Adipose tissue (tissue), 3 donors: ENCODE measurements around the gene GABRG3. TPM values are rescaled to one million over a fixed set of nuclear protein-coding genes. Genes with fewer than 3 reads are reported as not detected.

Source experiments
- H3K27ac ChIP-seq: one replicate; pipeline ENCODE4 v1.5.1; 2013; ENCODE audit warnings: low read depth, low read length
- WGBS, 3 donors: extraction: QIAGEN DNeasy Blood & Tissue Kit; methylation state at CpG; one replicate each; pipeline ENCODE4 v1.1.7; 2013; 5-methylcytosine and 5-hydroxymethylcytosine counted together
- polyA plus RNA-seq, 3 donors: library from polyadenylated mRNA; stranded (reverse); fragments of 200-250 nt; gene quantifications; one replicate each; pipeline ENCODE4 v1.2.3, GENCODE V29; 2013
- donor health status: healthy with polysubstance abuse.
- donor health status: Bipolar disorder and iron deficiency.
- donor health status: healthy.

The GABRG3 gene
- polyA plus RNA-seq, 3 donors = not detected

DNA sequence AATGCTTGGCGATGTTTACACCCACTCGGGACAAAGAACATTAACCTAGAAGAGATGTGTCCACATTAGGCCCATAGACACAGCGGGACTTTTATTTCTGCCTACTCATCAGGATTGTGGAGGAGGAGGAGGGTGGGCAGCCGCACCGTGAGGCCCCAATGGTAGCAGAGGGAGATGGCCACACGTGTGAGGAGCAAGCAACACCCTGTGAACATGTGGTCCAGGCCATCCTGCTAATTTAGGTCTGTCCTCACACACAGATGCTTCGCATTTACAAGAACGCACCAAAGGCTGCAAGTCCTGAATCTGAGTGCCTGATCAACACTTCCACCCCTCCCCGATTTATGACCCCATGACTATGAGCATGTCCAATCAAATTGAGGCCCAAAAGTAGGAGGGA is 560.0 kb downstream of the GABRG3 start:
- no peak overlapping the region for H3K27ac ChIP-seq
- 82 to 83% (median 83%) methylated on average over 9 of the region's 9 CpGs for WGBS, 3 donors

DNA sequence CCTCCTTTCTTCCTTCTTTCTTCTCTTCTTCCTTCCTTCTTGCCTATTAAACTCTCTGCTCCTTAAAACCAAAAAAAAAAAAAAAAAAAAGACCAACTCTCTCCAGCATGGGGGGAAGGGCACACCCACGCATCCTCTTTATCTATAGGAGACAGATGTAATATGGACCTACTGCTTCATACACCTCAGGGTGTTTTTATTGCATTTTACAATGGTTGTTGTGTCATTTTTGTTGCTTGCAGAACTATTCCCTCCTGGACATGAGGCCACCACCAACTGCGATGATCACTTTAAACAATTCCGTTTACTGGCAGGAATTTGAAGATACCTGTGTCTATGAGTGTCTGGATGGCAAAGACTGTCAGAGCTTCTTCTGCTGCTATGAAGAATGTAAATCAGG is 561.4 kb downstream of the GABRG3 start:
- H3K27ac ChIP-seq = no peak overlapping the region
- WGBS, 3 donors = 88 to 91% (median 89%) methylated on average over 3 of the region's 3 CpGs

GRCh38 chr15:27535445-27536129 is 564.6 kb downstream of the GABRG3 start:
- 72 to 84% (median 73%) methylated on average over 6 of the region's 6 CpGs for WGBS, 3 donors
- H3K27ac ChIP-seq = no peak overlapping the region

- H3K27ac ChIP-seq = no peak overlapping the region
- WGBS, 3 donors = 66 to 81% (median 77%) methylated on average over 3 of the region's 3 CpGs
These were observed 567.3 kb downstream of the GABRG3 start for GRCh38 chr15:27538325-27538724.

GRCh38 chr15:27541581-27541980 is 570.6 kb downstream of the GABRG3 start:
- 94 to 96% (median 96%) methylated on average over 38 to 40 of the region's 40 CpGs for WGBS, 3 donors
- no peak overlapping the region for H3K27ac ChIP-seq

GRCh38 chr15:27545494-27546255 is 574.7 kb downstream of the GABRG3 start:
- 55 to 72% (median 68%) methylated on average over 8 of the region's 8 CpGs for WGBS, 3 donors
- H3K27ac ChIP-seq = no peak overlapping the region

- 56 to 73% (median 64%) methylated on average over 4 of the region's 4 CpGs for WGBS, 3 donors
- no peak overlapping the region for H3K27ac ChIP-seq
These were observed 578.8 kb downstream of the GABRG3 start for GRCh38 chr15:27549746-27550145.

GRCh38 chr15:27550635-27551034 is 579.7 kb downstream of the GABRG3 start:
- H3K27ac ChIP-seq = no peak overlapping the region
- WGBS, 3 donors = 60 to 70% (median 63%) methylated on average over 6 of the region's 6 CpGs

DNA sequence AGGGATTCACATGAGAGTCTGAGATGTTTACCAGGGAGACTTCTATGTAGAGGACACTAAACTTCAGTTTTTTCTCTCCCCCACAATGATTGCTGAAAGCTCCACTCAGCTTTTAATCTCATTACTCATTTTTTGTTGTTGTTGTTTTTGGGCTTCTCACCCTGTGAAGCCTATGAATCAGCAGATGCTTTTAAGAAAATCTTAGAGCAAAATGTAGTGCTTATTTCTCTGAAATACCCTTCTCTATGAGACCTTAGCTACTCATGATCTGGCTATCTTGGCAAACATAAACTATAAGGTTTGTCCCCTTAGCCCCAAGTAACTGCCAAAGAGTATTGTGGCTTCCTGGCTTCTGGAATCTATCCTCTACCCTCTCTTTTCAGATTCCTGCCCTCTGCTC is 590.8 kb downstream of the GABRG3 start:
- H3K27ac ChIP-seq = no peak overlapping the region

GRCh38 chr15:27563765-27564370 is 592.9 kb downstream of the GABRG3 start:
- 66 to 73% (median 72%) methylated on average over 3 of the region's 3 CpGs for WGBS, 3 donors
- H3K27ac ChIP-seq = no peak overlapping the region

GRCh38 chr15:27564656-27565055 is 593.7 kb downstream of the GABRG3 start:
- H3K27ac ChIP-seq = no peak overlapping the region
- WGBS, 3 donors = 71 to 88% (median 85%) methylated on average over 2 of the region's 2 CpGs

GRCh38 chr15:27570746-27571145 is 599.8 kb downstream of the GABRG3 start:
- H3K27ac ChIP-seq = no peak overlapping the region
- WGBS, 3 donors = 11 to 53% (median 46%) methylated on average over 4 of the region's 4 CpGs

DNA sequence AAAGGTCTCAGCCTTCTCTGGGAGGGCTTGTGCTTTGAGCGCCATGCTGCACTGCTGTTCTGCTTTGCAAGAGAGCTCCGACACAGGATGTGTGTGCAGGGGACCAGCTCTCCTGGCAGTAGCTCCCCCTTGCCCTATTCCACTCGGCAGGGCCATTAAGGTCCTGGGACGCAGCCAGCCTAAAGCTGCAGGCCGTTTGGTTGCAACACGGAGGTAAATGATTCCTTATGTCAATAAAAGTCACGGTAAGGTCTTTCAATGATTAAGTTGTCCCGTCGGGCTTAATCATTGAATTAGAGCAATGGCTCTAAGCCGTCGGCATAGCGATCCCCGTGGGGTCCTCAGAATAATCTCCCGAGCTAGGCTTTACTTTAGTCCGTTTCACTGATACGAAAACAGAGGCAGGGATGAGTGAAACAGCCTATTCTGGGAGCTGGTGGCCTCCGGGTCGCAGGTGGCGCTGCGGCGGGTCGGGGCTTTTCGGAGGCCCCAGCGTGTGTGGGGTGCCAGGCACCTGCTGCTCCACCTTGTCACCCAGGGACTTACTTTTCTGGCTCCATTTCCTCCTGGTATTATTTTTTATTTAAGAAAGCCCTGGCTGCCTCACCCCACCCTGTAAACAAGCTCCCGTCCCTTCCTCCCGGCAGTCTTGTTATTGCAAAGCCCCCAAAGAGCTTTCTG is 603.0 kb downstream of the GABRG3 start:
- WGBS, 3 donors = 57 to 83% (median 82%) methylated on average over 26 of the region's 26 CpGs
- no peak overlapping the region for H3K27ac ChIP-seq

- no peak overlapping the region for H3K27ac ChIP-seq
- 86 to 91% (median 90%) methylated on average over 20 of the region's 20 CpGs for WGBS, 3 donors
These were observed 603.6 kb downstream of the GABRG3 start for GRCh38 chr15:27574541-27575054.

DNA sequence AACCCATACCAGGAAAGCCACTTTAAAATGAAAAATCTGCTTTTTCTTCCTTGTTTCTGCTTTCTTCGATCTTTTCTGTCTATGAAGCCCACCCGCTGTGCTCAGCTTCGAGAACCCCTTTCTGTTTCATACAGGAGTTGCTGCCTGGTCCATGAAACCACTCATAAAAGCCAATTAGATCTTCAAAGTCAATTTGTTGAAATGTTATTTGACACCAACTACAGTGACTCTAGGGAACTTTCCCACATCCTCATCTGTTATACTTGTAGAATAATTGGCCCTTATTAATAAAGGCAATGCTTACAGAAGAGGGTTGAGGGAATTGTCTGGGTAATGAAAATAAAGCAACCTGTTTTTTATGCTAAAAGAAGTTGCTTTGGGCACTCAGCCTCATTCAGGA is 604.5 kb downstream of the GABRG3 start:
- H3K27ac ChIP-seq = no peak overlapping the region
- WGBS, 3 donors = 78 to 88% (median 87%) methylated on average over 3 of the region's 3 CpGs

DNA sequence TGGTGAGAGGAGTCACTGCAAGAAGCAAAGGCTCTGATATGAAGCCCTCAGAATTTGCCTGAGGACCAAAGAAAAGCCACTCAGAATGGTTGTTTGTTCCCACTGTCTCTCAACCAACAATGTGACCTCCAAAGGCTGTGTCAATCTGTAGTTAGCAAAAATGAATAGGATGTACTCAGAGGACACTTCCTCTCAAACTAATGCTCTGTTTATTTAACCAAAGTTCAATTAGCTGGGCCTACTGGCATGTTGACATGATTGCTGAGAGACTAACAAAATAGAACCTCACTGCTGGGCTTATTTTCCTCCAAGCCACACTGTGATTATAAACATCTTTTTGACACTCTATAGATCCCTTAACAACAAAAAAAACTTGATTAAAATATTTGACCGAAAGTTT is 605.6 kb downstream of the GABRG3 start:
- no peak overlapping the region for H3K27ac ChIP-seq
- 84 to 88% (median 84%) methylated on average over 1 of the region's 1 CpG for WGBS, 3 donors

GRCh38 chr15:27579738-27580137 is 608.8 kb downstream of the GABRG3 start:
- 93 to 97% (median 93%) methylated on average over 5 of the region's 5 CpGs for WGBS, 3 donors
- no peak overlapping the region for H3K27ac ChIP-seq

DNA sequence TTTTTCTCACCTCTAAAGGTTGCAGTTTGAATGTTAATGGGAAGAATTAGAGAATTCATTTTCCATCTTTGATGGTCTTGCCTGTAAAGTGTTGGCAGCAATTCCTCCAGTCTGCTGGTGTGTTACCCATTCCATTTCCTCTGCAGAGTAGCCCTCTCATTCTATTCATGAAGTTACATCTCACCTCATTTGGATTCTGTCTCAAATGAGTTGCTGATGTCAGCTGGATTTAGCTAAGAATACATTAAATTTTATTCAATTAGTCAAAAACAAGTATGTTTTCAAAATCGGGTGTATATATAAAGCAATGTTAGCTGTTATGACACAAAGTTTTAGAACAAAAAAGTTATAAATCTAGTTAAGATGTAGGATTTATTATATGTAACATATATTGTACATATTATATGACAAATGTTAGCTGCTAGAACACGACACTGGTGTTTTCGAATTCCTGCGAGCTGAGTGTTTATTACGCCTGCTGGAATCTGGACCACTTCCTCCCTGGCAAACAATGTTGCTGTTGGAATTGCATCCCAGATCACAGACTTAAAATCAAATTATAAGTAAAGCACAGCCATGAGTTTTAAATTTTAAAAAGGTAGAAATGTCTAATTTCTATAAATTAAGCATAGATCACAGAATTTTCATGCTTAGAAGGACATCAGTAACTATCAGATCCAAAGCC is 611.9 kb downstream of the GABRG3 start:
- H3K27ac ChIP-seq = no peak overlapping the region
- WGBS, 3 donors = 54 to 83% (median 57%) methylated on average over 5 of the region's 5 CpGs
